ENCODE measurements around the gene C6orf120. TPM values are rescaled to one million over a fixed set of nuclear protein-coding genes. Genes with fewer than 3 reads are reported as not detected.
"Not testable (repeated sequence)": the region's sequence is repeated elsewhere in the genome, so short reads cannot be mapped to it uniquely, and the experiment has no call there.

C6orf120 gene
- polyA plus RNA-seq, 3 donors: 12.1 to 23.5 (median 21.1) TPM

GRCh38 chr6:169671563-169671962, 30.4 kb upstream of the C6orf120 start:
- 94 to 98% (median 94%) methylated on average over 5 of the region's 5 CpGs for WGBS, 3 donors
- no peak overlapping the region for H3K27ac ChIP-seq (ENCODE audit: low read depth, low read length)

GRCh38 chr6:169675011-169675410, 26.9 kb upstream of the C6orf120 start:
- 92 to 98% (median 96%) methylated on average over 3 of the region's 3 CpGs for WGBS, 3 donors
- H3K27ac ChIP-seq (ENCODE audit: low read depth, low read length): no peak overlapping the region

- WGBS, 3 donors: 83 to 97% (median 89%) methylated on average over 1 of the region's 1 CpG
- H3K27ac ChIP-seq (ENCODE audit: low read depth, low read length): no peak overlapping the region
Observed at GRCh38 chr6:169677096-169677495, 24.8 kb upstream of the C6orf120 start.

GRCh38 chr6:169678342-169678741, 23.6 kb upstream of the C6orf120 start:
- WGBS, 3 donors: 55 to 83% (median 83%) methylated on average over 1 of the region's 1 CpG
- no peak overlapping the region for H3K27ac ChIP-seq (ENCODE audit: low read depth, low read length)

GRCh38 chr6:169684056-169684455, 17.9 kb upstream of the C6orf120 start:
- 92 to 96% (median 94%) methylated on average over 3 of the region's 3 CpGs for WGBS, 3 donors
- no peak overlapping the region for H3K27ac ChIP-seq (ENCODE audit: low read depth, low read length)

GRCh38 chr6:169685860-169686259, 16.1 kb upstream of the C6orf120 start:
- 85 to 97% (median 96%) methylated on average over 2 of the region's 2 CpGs for WGBS, 3 donors
- no peak overlapping the region for H3K27ac ChIP-seq (ENCODE audit: low read depth, low read length)

- 93 to 96% (median 94%) methylated on average over 6 of the region's 6 CpGs for WGBS, 3 donors
- H3K27ac ChIP-seq (ENCODE audit: low read depth, low read length): no peak overlapping the region
Observed at GRCh38 chr6:169689287-169689686, 12.6 kb upstream of the C6orf120 start.

GRCh38 chr6:169691260-169691659, 10.7 kb upstream of the C6orf120 start:
- no peak overlapping the region for H3K27ac ChIP-seq (ENCODE audit: low read depth, low read length)
- 97 to 100% (median 99%) methylated on average over 2 of the region's 2 CpGs for WGBS, 3 donors

GRCh38 chr6:169692516-169692915, 9.4 kb upstream of the C6orf120 start:
- WGBS, 3 donors: 83 to 98% (median 93%) methylated on average over 3 of the region's 3 CpGs

GRCh38 chr6:169695131-169695530, 6.8 kb upstream of the C6orf120 start:
- H3K27ac ChIP-seq (ENCODE audit: low read depth, low read length): no peak overlapping the region
- 91 to 98% (median 96%) methylated on average over 5 of the region's 5 CpGs for WGBS, 3 donors

More at GRCh38 chr6:169692516-169692915, 9.4 kb upstream of the C6orf120 start:
- H3K27ac ChIP-seq (ENCODE audit: low read depth, low read length): no peak overlapping the region

GRCh38 chr6:169697115-169697514, 4.8 kb upstream of the C6orf120 start:
- WGBS, 3 donors: 86 to 93% (median 89%) methylated on average over 10 of the region's 10 CpGs
- H3K27ac ChIP-seq (ENCODE audit: low read depth, low read length): not testable (repeated sequence)

GRCh38 chr6:169700296-169700695, 1.6 kb upstream of the C6orf120 start:
- 42 to 64% (median 47%) methylated on average over 5 of the region's 5 CpGs for WGBS, 3 donors

GRCh38 chr6:169701311-169701953, 494 bp upstream of the C6orf120 start:
- peak overlapping the region; percentile 68 for H3K27ac ChIP-seq (ENCODE audit: low read depth, low read length)
- WGBS, 3 donors: 0 to 1% (median 1%) methylated on average over 54 of the region's 54 CpGs

More at GRCh38 chr6:169700296-169700695, 1.6 kb upstream of the C6orf120 start:
- H3K27ac ChIP-seq (ENCODE audit: low read depth, low read length): no peak overlapping the region

GRCh38 chr6:169702840-169703246, 917 bp downstream of the C6orf120 start:
- 3 to 6% (median 4%) methylated on average over 22 of the region's 22 CpGs for WGBS, 3 donors
- H3K27ac ChIP-seq (ENCODE audit: low read depth, low read length): peak overlapping the region; percentile 68

- 86 to 97% (median 92%) methylated on average over 2 of the region's 2 CpGs for WGBS, 3 donors
- H3K27ac ChIP-seq (ENCODE audit: low read depth, low read length): no peak overlapping the region
Observed at GRCh38 chr6:169707772-169708171, 5.8 kb downstream of the C6orf120 start.

GRCh38 chr6:169709293-169709692, 7.4 kb downstream of the C6orf120 start:
- H3K27ac ChIP-seq (ENCODE audit: low read depth, low read length): no peak overlapping the region

GRCh38 chr6:169710009-169710408, 8.1 kb downstream of the C6orf120 start:
- H3K27ac ChIP-seq (ENCODE audit: low read depth, low read length): no peak overlapping the region
- WGBS, 3 donors: 73 to 85% (median 78%) methylated on average over 3 of the region's 3 CpGs

GRCh38 chr6:169714178-169714577, 12.3 kb downstream of the C6orf120 start:
- 96 to 97% (median 97%) methylated on average over 2 of the region's 2 CpGs for WGBS, 3 donors
- no peak overlapping the region for H3K27ac ChIP-seq (ENCODE audit: low read depth, low read length)

GRCh38 chr6:169714595-169714994, 12.7 kb downstream of the C6orf120 start:
- H3K27ac ChIP-seq (ENCODE audit: low read depth, low read length): no peak overlapping the region
- 95 to 96% (median 95%) methylated on average over 9 of the region's 9 CpGs for WGBS, 3 donors

GRCh38 chr6:169719117-169719516, 17.2 kb downstream of the C6orf120 start:
- WGBS, 3 donors: 87 to 97% (median 95%) methylated on average over 4 of the region's 4 CpGs

More at GRCh38 chr6:169719117-169719516, 17.2 kb downstream of the C6orf120 start:
- no peak overlapping the region for H3K27ac ChIP-seq (ENCODE audit: low read depth, low read length)

Data from adipose tissue (tissue), 3 donors.